A549 (cell line): Measurements from ENCODE around the gene UNC13D.

Experiments
- BHLHE40 ChIP-seq: IDR thresholded peaks from 2 replicates; pipeline ENCODE4 v1.6.1; 2012; ENCODE audit warnings: low read depth, low read length, inconsistent platforms
- FOSL2 ChIP-seq, 2 experiments: fragments of 450-650 bp in 1 of 2; fragments of >200 bp in 1 of 2; sonication (Bioruptor Twin) in 1 of 2; formaldehyde crosslinking; IDR thresholded peaks; 2 replicates each; pipeline versions ENCODE4 v1.5.0 to v1.6.1; 2016 to 2020; ENCODE audit warnings: mild to moderate bottlenecking in 1 of 2, moderate library complexity in 1 of 2
- GATA3 ChIP-seq: IDR thresholded peaks from 2 replicates; pipeline ENCODE4 v1.6.1; 2012; ENCODE audit warnings: borderline replicate concordance
- JUN ChIP-seq, 2 experiments: fragments of >200 bp; sonication (Bioruptor Twin); formaldehyde crosslinking; IDR thresholded peaks; 2 replicates in 1 of 2; 3 replicates in 1 of 2; pipeline ENCODE4 v1.6.1; 2016 to 2017
- SMC3 ChIP-seq: fragments of >200 bp; sonication (Bioruptor Twin); formaldehyde crosslinking; IDR thresholded peaks from 3 replicates; pipeline ENCODE4 v1.6.1; 2018; ENCODE audit warnings: inconsistent platforms
- TF ChIP-seq, protein P1 (sequence below): fragments of >200 bp; sonication (Bioruptor Twin); formaldehyde crosslinking; IDR thresholded peaks from 3 replicates; pipeline ENCODE4 v1.5.1; 2016

- TF ChIP-seq, protein P1, sequence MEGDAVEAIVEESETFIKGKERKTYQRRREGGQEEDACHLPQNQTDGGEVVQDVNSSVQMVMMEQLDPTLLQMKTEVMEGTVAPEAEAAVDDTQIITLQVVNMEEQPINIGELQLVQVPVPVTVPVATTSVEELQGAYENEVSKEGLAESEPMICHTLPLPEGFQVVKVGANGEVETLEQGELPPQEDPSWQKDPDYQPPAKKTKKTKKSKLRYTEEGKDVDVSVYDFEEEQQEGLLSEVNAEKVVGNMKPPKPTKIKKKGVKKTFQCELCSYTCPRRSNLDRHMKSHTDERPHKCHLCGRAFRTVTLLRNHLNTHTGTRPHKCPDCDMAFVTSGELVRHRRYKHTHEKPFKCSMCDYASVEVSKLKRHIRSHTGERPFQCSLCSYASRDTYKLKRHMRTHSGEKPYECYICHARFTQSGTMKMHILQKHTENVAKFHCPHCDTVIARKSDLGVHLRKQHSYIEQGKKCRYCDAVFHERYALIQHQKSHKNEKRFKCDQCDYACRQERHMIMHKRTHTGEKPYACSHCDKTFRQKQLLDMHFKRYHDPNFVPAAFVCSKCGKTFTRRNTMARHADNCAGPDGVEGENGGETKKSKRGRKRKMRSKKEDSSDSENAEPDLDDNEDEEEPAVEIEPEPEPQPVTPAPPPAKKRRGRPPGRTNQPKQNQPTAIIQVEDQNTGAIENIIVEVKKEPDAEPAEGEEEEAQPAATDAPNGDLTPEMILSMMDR: peak; percentile 24; the same call in 1 of the 3 replicates
- TF ChIP-seq JUN (IDR thresholded peaks at IDR 0.05) (peak in 1 of 2 experiments; percentile 39; a peak in 1 of 5 replicates), SMC3 (no peak), FOSL2 (IDR thresholded peaks at IDR 0.05) (no peak), FOSL2 (CRISPR knock-in tag; IDR thresholded peaks at IDR 0.05) (no peak), GATA3 (peak; percentile 12; the same call in 1 of the 2 replicates), BHLHE40 (no peak)
Measured at GRCh38 chr17:75876190-75876937, 32.2 kb upstream of the UNC13D start.
